Activated naive CD8-positive, alpha-beta T cell treated with anti-CD3 and anti-CD28 coated beads, Interleukin-2, amount 50 U/mL, for 24 hours (primary cell): ENCODE results near the gene EVX2.

Experiments
- ATAC-seq: fragments of 150-1000 bp; cut with Tn5 transposase; one replicate; pipeline ENCODE4 v1.10.0; 2021
- DNase-seq: peaks from one replicate; pipeline ENCODE4 v3.0.0; 2021
- H3K27ac Mint-ChIP-seq: one replicate; pipeline ENCODE4 v1.8.0; 2021; ENCODE audit warnings: mild to moderate bottlenecking, mixed read lengths
- H3K27me3 Mint-ChIP-seq: one replicate; pipeline ENCODE4 v1.8.0; 2021; ENCODE audit warnings: mixed read lengths
- H3K36me3 Mint-ChIP-seq: one replicate; pipeline ENCODE4 v1.8.0; 2021; ENCODE audit warnings: low read depth, mixed read lengths
- H3K4me1 Mint-ChIP-seq: one replicate; pipeline ENCODE4 v1.8.0; 2021; ENCODE audit warnings: mixed read lengths
- H3K4me3 Mint-ChIP-seq: one replicate; pipeline ENCODE4 v1.8.0; 2021; ENCODE audit warnings: mild to moderate bottlenecking, moderate library complexity, mixed read lengths
- H3K9me3 Mint-ChIP-seq: one replicate; pipeline ENCODE4 v1.8.0; 2021; ENCODE audit warnings: mixed read lengths

Gene EVX2

GRCh38 chr2:176079285-176079830 lies 4.4 kb downstream of the EVX2 start:
- Mint-ChIP-seq H3K9me3 (peaks cover 38% of the 10 kb centered on the region), H3K4me3 (peak overlapping the region; percentile 49), H3K4me1 (peaks cover 26% of the 10 kb centered on the region), H3K27ac (peak overlapping the region; percentile 71), H3K27me3 (peaks cover 84% of the 10 kb centered on the region), H3K36me3 (peaks cover 31% of the 10 kb centered on the region)
- ATAC-seq (no peak), DNase-seq (no peak)

- Mint-ChIP-seq H3K36me3 (peaks cover 26% of the 10 kb centered on the region), H3K9me3 (peaks cover 33% of the 10 kb centered on the region), H3K4me3 (peak overlapping the region; percentile 49), H3K27me3 (peaks cover 81% of the 10 kb centered on the region), H3K4me1 (peaks cover 24% of the 10 kb centered on the region), H3K27ac (peak overlapping the region; percentile 71)
- DNase-seq (no peak), ATAC-seq (no peak)
These were observed 5.0 kb downstream of the EVX2 start for GRCh38 chr2:176078541-176079284.

DNA sequence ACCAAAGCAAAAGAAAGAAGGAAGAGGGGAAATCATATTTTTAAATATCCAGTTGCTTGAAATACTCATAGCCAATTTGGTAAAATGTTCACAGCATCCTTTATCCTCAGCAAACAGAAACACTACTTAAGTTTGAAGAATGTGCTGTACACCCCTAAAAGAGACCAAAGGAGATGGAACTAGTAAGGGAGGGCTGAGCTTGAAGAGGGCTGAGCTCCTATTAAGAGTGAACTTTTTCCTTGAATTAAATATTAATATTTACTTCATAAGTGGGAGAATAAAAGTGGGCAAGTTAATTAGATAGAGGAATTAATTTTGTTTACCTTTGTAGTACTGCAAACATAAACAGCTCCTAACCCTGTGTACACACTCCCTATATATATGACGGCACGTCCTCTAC lies 7.0 kb downstream of the EVX2 start:
- peaks cover 22% of the 10 kb centered on the region for H3K4me1 Mint-ChIP-seq
- H3K27ac Mint-ChIP-seq = no peak overlapping the region
- peaks cover 30% of the 10 kb centered on the region for H3K9me3 Mint-ChIP-seq
- peaks cover 81% of the 10 kb centered on the region for H3K27me3 Mint-ChIP-seq
- H3K4me3 Mint-ChIP-seq = no peak overlapping the region
- DNase-seq (no peak), ATAC-seq (no peak)
- H3K36me3 Mint-ChIP-seq = peaks cover 18% of the 10 kb centered on the region

- DNase-seq = no peak
- Mint-ChIP-seq H3K4me1 (peaks cover 17% of the 10 kb centered on the region), H3K9me3 (peaks cover 23% of the 10 kb centered on the region), H3K27me3 (peaks cover 79% of the 10 kb centered on the region), H3K36me3 (peaks cover 12% of the 10 kb centered on the region), H3K27ac (no peak overlapping the region), H3K4me3 (no peak overlapping the region)
- no peak for ATAC-seq
These were observed 7.7 kb downstream of the EVX2 start for GRCh38 chr2:176076063-176076462.

DNA sequence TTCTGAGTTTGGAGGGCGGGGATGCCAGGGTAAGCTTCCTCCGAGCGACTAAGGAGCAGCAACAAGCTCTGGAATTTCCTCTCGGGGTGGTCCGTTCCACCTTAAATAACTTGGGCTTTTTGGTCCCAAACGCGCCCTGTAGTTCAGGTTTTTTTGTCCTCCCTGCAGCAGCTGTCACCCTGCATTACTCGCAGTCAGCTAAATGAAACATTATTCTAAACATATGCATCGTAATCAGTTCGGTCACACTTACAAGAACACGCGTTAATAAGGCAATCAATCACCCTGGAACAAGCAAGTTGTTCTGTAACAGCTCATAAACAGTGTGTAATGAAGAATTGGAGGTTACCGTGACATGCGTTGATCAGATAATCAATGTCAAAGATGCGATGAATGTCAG lies 8.3 kb downstream of the EVX2 start:
- DNase-seq (no peak), ATAC-seq (no peak)
- H3K9me3 Mint-ChIP-seq = peaks cover 23% of the 10 kb centered on the region
- H3K36me3 Mint-ChIP-seq = peaks cover 10% of the 10 kb centered on the region
- H3K4me1 Mint-ChIP-seq = peaks cover 13% of the 10 kb centered on the region
- H3K4me3 Mint-ChIP-seq = no peak overlapping the region
- H3K27me3 Mint-ChIP-seq = peaks cover 82% of the 10 kb centered on the region
- H3K27ac Mint-ChIP-seq = no peak overlapping the region

GRCh38 chr2:176074919-176075425 lies 8.8 kb downstream of the EVX2 start:
- H3K4me3 Mint-ChIP-seq = no peak overlapping the region
- H3K27me3 Mint-ChIP-seq = peaks cover 87% of the 10 kb centered on the region
- DNase-seq (no peak), ATAC-seq (no peak)
- H3K4me1 Mint-ChIP-seq = peaks cover 13% of the 10 kb centered on the region
- H3K27ac Mint-ChIP-seq = no peak overlapping the region
- peaks cover 10% of the 10 kb centered on the region for H3K36me3 Mint-ChIP-seq
- peaks cover 23% of the 10 kb centered on the region for H3K9me3 Mint-ChIP-seq

DNA sequence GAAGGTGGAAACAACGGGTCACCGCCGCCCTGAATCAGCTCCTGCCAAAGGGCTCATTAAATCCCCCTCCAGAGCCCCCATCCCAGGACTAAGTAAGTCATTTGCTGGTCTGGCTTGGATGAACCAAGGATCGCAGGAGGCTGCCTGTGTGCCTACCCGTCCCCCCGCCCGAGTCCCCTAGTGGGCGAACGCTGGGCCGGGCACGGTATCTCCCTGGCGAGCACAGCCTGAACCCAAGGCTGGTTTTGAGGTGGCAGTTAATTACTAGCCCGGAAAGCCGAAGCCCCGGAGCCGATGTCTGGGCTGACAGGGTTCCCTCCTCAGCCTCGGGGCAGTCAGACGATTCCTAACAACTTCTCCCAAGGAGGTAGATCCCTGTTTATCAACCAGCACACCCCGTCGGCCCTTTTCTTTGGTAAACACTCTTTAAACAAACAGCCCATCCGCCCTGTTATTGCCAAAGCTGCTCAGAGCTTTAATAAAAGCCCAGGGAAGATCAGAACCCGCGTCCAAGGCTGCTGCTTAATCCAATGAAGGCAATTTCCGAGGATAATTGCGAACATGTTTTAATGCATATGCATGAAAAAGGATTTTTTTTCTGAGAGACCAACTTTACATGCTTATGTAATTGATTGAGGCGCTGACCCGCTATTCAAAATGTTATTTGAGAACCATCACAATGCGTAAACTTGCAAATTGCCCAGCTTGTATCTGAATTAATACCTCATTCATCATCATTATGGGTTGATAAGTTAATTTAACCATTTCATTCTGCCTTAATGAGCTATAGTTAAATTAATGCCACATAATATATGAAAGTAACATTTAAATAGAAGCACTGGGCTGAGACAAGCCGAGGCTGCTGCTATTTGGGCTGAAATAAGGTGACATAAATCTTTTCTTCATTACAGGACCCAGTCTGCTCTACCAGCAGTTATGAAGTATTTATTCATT lies 10.5 kb downstream of the EVX2 start:
- DNase-seq = no peak
- Mint-ChIP-seq H3K27me3 (peaks cover 89% of the 10 kb centered on the region), H3K4me3 (no peak overlapping the region), H3K4me1 (peaks cover 3% of the 10 kb centered on the region), H3K9me3 (peaks cover 12% of the 10 kb centered on the region), H3K36me3 (peaks cover under 1% of the 10 kb centered on the region), H3K27ac (no peak overlapping the region)
- no peak for ATAC-seq

GRCh38 chr2:176072292-176072669 lies 11.5 kb downstream of the EVX2 start:
- Mint-ChIP-seq H3K4me3 (no peak overlapping the region), H3K4me1 (peaks cover 3% of the 10 kb centered on the region), H3K27ac (no peak overlapping the region), H3K36me3 (no peaks in the 10 kb centered on the region), H3K9me3 (peaks cover 11% of the 10 kb centered on the region), H3K27me3 (peaks cover 90% of the 10 kb centered on the region)
- DNase-seq = no peak
- no peak for ATAC-seq

DNA sequence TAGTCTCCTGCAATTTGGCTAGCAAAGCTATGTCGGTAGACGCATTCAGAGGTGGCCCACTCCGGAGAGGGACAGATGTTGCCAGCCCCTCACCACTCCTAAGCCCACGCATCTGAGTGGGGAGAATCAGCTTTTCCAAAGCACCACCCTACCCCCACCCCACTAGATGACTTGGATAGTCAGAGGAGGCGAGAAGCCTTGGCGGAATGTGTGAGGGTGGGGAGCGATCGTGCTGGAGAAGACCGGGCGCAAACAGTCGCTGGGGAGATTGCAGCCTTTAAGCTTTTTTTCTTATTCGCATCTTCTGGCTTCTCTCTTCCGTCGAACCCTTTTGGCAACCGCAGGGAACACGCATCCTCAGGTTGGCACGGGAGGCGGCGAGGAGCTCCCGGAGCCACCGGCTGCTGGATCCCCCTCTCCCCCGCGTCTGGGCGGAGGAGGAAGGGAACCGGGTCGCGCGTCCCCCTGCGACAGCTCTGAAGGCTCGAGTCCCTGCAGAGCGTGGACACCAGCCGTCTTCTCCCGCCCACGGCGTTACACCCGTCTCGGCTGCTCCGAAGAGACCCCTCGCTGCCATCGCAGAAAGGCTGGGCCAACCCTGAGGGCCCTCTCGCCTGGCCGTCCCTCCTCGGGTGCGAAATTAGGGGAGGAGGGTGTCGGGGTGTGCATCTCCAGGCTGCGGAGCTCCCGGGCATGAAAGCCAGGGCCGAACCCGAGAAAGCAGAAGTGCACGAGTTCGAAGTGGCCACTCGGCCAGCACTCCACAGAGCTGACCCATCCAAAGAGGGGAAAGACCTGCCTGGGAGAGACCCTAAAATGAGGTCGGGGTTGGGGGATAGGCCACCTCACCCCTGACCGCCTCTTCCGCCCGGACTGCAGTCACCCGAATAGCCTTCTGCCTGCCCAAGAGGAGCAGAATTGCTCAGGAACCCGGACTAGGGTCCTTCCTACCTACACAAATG lies 12.2 kb downstream of the EVX2 start:
- H3K27ac Mint-ChIP-seq = no peak overlapping the region
- no peaks in the 10 kb centered on the region for H3K36me3 Mint-ChIP-seq
- H3K4me3 Mint-ChIP-seq = no peak overlapping the region
- H3K9me3 Mint-ChIP-seq = peaks cover 11% of the 10 kb centered on the region
- DNase-seq = no peak
- no peak for ATAC-seq
- peaks cover 87% of the 10 kb centered on the region for H3K27me3 Mint-ChIP-seq
- peaks cover 3% of the 10 kb centered on the region for H3K4me1 Mint-ChIP-seq

GRCh38 chr2:176068419-176068832 lies 15.3 kb downstream of the EVX2 start:
- ATAC-seq (no peak), DNase-seq (no peak)
- Mint-ChIP-seq H3K36me3 (no peaks in the 10 kb centered on the region), H3K4me3 (no peak overlapping the region), H3K27ac (no peak overlapping the region), H3K27me3 (peaks cover 84% of the 10 kb centered on the region), H3K4me1 (peaks cover 3% of the 10 kb centered on the region), H3K9me3 (no peaks in the 10 kb centered on the region)

- H3K27ac Mint-ChIP-seq = no peak overlapping the region
- peaks cover 3% of the 10 kb centered on the region for H3K4me1 Mint-ChIP-seq
- no peak overlapping the region for H3K4me3 Mint-ChIP-seq
- ATAC-seq (no peak), DNase-seq (no peak)
- no peaks in the 10 kb centered on the region for H3K36me3 Mint-ChIP-seq
- H3K27me3 Mint-ChIP-seq = peaks cover 80% of the 10 kb centered on the region
- no peaks in the 10 kb centered on the region for H3K9me3 Mint-ChIP-seq
These were observed 16.0 kb downstream of the EVX2 start for GRCh38 chr2:176067589-176068418.

GRCh38 chr2:176066645-176067588 lies 16.8 kb downstream of the EVX2 start:
- DNase-seq (no peak), ATAC-seq (no peak)
- no peaks in the 10 kb centered on the region for H3K9me3 Mint-ChIP-seq
- no peak overlapping the region for H3K27ac Mint-ChIP-seq
- H3K27me3 Mint-ChIP-seq = peaks cover 77% of the 10 kb centered on the region
- H3K4me3 Mint-ChIP-seq = no peak overlapping the region
- H3K4me1 Mint-ChIP-seq = peaks cover 3% of the 10 kb centered on the region
- no peaks in the 10 kb centered on the region for H3K36me3 Mint-ChIP-seq
